HepG2 (cell line): ENCODE data around the gene GIMAP8. TPM values are rescaled to one million over a fixed set of nuclear protein-coding genes. Genes with fewer than 3 reads are reported as not detected.

Experiments
- ETV5 ChIP-seq: IDR thresholded peaks from 2 replicates; pipeline ENCODE4 v1.6.1; 2018; ENCODE audit warnings: missing biosample characterization, missing genetic modification reagents, inconsistent platforms, borderline replicate concordance
- EZH2 ChIP-seq: conservative IDR thresholded peaks from 2 replicates; pipeline ENCODE4 v1.6.1; 2012; ENCODE audit warnings: mild to moderate bottlenecking, low read depth, low read length, moderate library complexity
- HMGA1 ChIP-seq: sonication (generic); formaldehyde crosslinking; conservative IDR thresholded peaks from 2 replicates; pipeline ENCODE4 v1.4.0; 2020; ENCODE audit warnings: missing genetic modification reagents
- SNRNP70 ChIP-seq: fragments of 200-400 bp; formaldehyde crosslinking; IDR thresholded peaks from 2 replicates; pipeline ENCODE4 v1.6.1; 2017; ENCODE audit warnings: mild to moderate bottlenecking, low read depth, low read length, moderate library complexity
- SRF ChIP-seq: IDR thresholded peaks from 2 replicates; pipeline ENCODE4 v1.6.1; 2011; ENCODE audit warnings: mild to moderate bottlenecking, low read depth, low read length, moderate library complexity
- ZNF234 ChIP-seq: sonication (generic); formaldehyde crosslinking; conservative IDR thresholded peaks from 2 replicates; pipeline ENCODE4 v1.5.1; 2020; ENCODE audit warnings: mild to moderate bottlenecking, missing genetic modification reagents
- ZNF274 ChIP-seq: sonication (generic); formaldehyde crosslinking; IDR thresholded peaks from 2 replicates; pipeline ENCODE4 v1.5.1; 2020; ENCODE audit warnings: mild to moderate bottlenecking, missing genetic modification reagents
- ZNF431 ChIP-seq: sonication (generic); formaldehyde crosslinking; IDR thresholded peaks from 2 replicates; pipeline ENCODE4 v1.9.0; 2022; ENCODE audit warnings: missing genetic modification reagents, low read depth, mild to moderate bottlenecking, borderline replicate concordance
- polyA plus RNA-seq, 8 experiments: library from polyadenylated mRNA; depleted of rRNA in 3 of 8; stranded (reverse) in 7 of 8; unstranded in 1 of 8; fragments of >200 nt; fragmentation: Illumina TruSeq in 4 of 8; extraction: Trizol in 4 of 8; gene quantifications; 2 replicates each; pipeline versions ENCODE4 v1.2.1 to v1.2.3, GENCODE V29; 2011 to 2016; ENCODE audit warnings: low read depth in 4 of 8, missing spikeins in 1 of 8, mixed read lengths in 1 of 8; ENCODE audit not compliant: insufficient read depth in 1 of 8
- total RNA-seq, 5 experiments: library from RNA; depleted of rRNA; stranded (reverse); fragments of >200 nt; fragmentation: Illumina TruSeq; extraction: Trizol; gene quantifications; 2 replicates each; pipeline ENCODE4 v1.2.3, GENCODE V29; 2016; ENCODE audit warnings: low read depth in 1 of 5
- TF ChIP-seq, protein P1 (sequence below), 2 experiments: fragments of 450-650 bp in 1 of 2; sonication (generic) in 1 of 2; formaldehyde crosslinking in 1 of 2; IDR thresholded peaks; 2 replicates each; pipeline versions ENCODE4 v1.6.1 to v1.8.0; 2016 to 2022; ENCODE audit warnings: antibody characterized with exemption in 1 of 2, mild to moderate bottlenecking in 1 of 2, missing genetic modification reagents in 1 of 2
- TF ChIP-seq, protein P2 (sequence below): sonication (generic); formaldehyde crosslinking; IDR thresholded peaks from 2 replicates; pipeline ENCODE4 v1.5.0; 2020; ENCODE audit warnings: missing genetic modification reagents
- TF ChIP-seq, protein P3 (sequence below): sonication (generic); formaldehyde crosslinking; IDR thresholded peaks from 2 replicates; pipeline ENCODE4 v1.4.0; 2020; ENCODE audit warnings: low read depth, mild to moderate bottlenecking, missing genetic modification reagents

The GIMAP8 gene
- total and polyA plus RNA-seq, 2 of the 13 experiments (the other 11 are each of a cell fraction or from before 2014, with no cell fraction given) = not detected

DNA sequence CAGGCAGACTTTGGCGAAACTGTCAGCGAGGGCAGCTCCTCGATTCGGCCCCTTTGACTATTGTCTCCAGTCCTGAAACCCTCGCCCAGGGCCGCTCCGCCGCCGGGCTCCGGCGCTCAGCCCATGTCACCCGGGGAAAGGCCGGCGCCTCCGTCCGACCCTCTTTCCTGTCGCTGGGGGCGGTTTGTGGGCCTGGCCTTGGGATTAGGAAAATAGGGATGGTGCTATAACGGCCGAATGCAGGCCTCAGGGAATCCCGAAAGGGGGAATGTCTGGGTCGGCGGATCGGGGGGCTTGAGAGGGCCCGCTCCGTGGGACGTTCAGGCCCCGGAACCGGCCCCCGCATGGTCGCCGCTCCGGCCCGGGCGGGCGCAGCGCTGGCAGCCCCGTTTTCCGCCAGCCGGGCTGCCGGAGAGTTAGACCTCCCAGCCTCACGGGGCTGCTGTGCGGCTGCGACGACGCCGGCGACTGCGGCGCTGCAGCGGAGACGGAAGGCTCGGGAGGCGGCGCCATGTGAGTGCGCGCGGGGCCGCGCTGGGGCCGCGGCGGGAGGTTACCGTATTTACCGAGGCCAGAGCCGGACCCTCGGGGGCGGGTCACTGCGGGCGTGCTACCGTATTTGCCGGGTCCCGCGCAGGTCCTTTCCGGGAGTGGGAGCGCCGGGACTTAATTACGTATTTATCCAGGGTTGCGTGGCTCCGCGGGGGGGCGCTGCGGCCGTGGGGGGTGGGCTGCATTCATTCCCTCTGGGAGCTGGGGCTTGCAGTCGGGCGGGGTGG lies 45.4 kb upstream of the GIMAP8 start (continued):
- TF ChIP-seq SRF = peak; percentile 68
- TF ChIP-seq ZNF431 = 0 out of 2 replicates have a peak, but pooled peaks have one; percentile 59
- TF ChIP-seq SNRNP70 = no peak
- no peak for TF ChIP-seq HMGA1 (CRISPR knock-in tag)
- TF ChIP-seq ETV5 = peak; percentile 55; the same call in 1 of the 2 replicates
- no peak for TF ChIP-seq ZNF234 (CRISPR knock-in tag)
- TF ChIP-seq, protein P1, sequence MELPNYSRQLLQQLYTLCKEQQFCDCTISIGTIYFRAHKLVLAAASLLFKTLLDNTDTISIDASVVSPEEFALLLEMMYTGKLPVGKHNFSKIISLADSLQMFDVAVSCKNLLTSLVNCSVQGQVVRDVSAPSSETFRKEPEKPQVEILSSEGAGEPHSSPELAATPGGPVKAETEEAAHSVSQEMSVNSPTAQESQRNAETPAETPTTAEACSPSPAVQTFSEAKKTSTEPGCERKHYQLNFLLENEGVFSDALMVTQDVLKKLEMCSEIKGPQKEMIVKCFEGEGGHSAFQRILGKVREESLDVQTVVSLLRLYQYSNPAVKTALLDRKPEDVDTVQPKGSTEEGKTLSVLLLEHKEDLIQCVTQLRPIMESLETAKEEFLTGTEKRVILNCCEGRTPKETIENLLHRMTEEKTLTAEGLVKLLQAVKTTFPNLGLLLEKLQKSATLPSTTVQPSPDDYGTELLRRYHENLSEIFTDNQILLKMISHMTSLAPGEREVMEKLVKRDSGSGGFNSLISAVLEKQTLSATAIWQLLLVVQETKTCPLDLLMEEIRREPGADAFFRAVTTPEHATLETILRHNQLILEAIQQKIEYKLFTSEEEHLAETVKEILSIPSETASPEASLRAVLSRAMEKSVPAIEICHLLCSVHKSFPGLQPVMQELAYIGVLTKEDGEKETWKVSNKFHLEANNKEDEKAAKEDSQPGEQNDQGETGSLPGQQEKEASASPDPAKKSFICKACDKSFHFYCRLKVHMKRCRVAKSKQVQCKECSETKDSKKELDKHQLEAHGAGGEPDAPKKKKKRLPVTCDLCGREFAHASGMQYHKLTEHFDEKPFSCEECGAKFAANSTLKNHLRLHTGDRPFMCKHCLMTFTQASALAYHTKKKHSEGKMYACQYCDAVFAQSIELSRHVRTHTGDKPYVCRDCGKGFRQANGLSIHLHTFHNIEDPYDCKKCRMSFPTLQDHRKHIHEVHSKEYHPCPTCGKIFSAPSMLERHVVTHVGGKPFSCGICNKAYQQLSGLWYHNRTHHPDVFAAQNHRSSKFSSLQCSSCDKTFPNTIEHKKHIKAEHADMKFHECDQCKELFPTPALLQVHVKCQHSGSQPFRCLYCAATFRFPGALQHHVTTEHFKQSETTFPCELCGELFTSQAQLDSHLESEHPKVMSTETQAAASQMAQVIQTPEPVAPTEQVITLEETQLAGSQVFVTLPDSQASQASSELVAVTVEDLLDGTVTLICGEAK (IDR thresholded peaks at IDR 0.05) = no peak
- TF ChIP-seq, protein P1 (CRISPR knock-in tag; IDR thresholded peaks at IDR 0.05) = no peak
- TF ChIP-seq, protein P2, sequence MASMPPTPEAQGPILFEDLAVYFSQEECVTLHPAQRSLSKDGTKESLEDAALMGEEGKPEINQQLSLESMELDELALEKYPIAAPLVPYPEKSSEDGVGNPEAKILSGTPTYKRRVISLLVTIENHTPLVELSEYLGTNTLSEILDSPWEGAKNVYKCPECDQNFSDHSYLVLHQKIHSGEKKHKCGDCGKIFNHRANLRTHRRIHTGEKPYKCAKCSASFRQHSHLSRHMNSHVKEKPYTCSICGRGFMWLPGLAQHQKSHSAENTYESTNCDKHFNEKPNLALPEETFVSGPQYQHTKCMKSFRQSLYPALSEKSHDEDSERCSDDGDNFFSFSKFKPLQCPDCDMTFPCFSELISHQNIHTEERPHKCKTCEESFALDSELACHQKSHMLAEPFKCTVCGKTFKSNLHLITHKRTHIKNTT (CRISPR knock-in tag) = no peak
- TF ChIP-seq EZH2 = no peak
- peak; percentile 23; the same call in 1 of the 2 replicates for TF ChIP-seq ZNF274 (CRISPR knock-in tag)
- TF ChIP-seq, protein P3, sequence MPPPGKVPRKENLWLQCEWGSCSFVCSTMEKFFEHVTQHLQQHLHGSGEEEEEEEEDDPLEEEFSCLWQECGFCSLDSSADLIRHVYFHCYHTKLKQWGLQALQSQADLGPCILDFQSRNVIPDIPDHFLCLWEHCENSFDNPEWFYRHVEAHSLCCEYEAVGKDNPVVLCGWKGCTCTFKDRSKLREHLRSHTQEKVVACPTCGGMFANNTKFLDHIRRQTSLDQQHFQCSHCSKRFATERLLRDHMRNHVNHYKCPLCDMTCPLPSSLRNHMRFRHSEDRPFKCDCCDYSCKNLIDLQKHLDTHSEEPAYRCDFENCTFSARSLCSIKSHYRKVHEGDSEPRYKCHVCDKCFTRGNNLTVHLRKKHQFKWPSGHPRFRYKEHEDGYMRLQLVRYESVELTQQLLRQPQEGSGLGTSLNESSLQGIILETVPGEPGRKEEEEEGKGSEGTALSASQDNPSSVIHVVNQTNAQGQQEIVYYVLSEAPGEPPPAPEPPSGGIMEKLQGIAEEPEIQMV (CRISPR knock-in tag) = no peak
